NOMO-1 treated with DMSO at 0.1 percent for 48 hours (cell line): Measurements from ENCODE around the gene FBLN1.
A peak's percentile ranks its signal among the peaks of the same experiment; 100 is the strongest.

Experiments
- DNase-seq: peaks from one replicate; lab custom pipeline; 2025; ENCODE audit not compliant: unreplicated experiment; lab: John Stamatoyannopoulos, UW

The FBLN1 gene

GRCh38 chr22:45564349-45565030 is 61.8 kb downstream of the FBLN1 start:
- DNase-seq, result no peak

- no peak for DNase-seq
These were observed 62.5 kb downstream of the FBLN1 start for GRCh38 chr22:45565171-45565570.

GRCh38 chr22:45565973-45566372 is 63.3 kb downstream of the FBLN1 start:
- no peak for DNase-seq

- no peak for DNase-seq
These were observed 65.5 kb downstream of the FBLN1 start for GRCh38 chr22:45568213-45568612.

GRCh38 chr22:45571089-45571488 is 68.4 kb downstream of the FBLN1 start:
- no peak for DNase-seq

- no peak for DNase-seq
These were observed 69.8 kb downstream of the FBLN1 start for GRCh38 chr22:45572444-45572843.

GRCh38 chr22:45574069-45574703 is 71.5 kb downstream of the FBLN1 start:
- DNase-seq, result no peak

- DNase-seq, result no peak
These were observed 72.5 kb downstream of the FBLN1 start for GRCh38 chr22:45575173-45575572.

GRCh38 chr22:45575607-45576272 is 73.1 kb downstream of the FBLN1 start:
- DNase-seq, result no peak

- no peak for DNase-seq
These were observed 73.6 kb downstream of the FBLN1 start for GRCh38 chr22:45576273-45576625.

GRCh38 chr22:45576730-45577464 is 74.2 kb downstream of the FBLN1 start:
- no peak for DNase-seq

- peak; percentile 72 for DNase-seq
These were observed 75.3 kb downstream of the FBLN1 start for GRCh38 chr22:45577746-45578523.

- DNase-seq, result no peak
These were observed 76.0 kb downstream of the FBLN1 start for GRCh38 chr22:45578524-45579147.

GRCh38 chr22:45579306-45579705 is 76.6 kb downstream of the FBLN1 start:
- no peak for DNase-seq

GRCh38 chr22:45579806-45580725 is 77.4 kb downstream of the FBLN1 start:
- DNase-seq, result no peak

- peak; percentile 58 for DNase-seq
These were observed 78.2 kb downstream of the FBLN1 start for GRCh38 chr22:45580726-45581381.

- no peak for DNase-seq
These were observed 78.9 kb downstream of the FBLN1 start for GRCh38 chr22:45581549-45582080.

GRCh38 chr22:45582236-45582954 is 79.7 kb downstream of the FBLN1 start:
- no peak for DNase-seq
